ENCODE results near the gene VAV1.
"Not testable (repeated sequence)": the region's sequence is repeated elsewhere in the genome, so short reads cannot be mapped to it uniquely, and the experiment has no call there.

The VAV1 gene

GRCh38 chr19:6820237-6820636 lies 47.7 kb downstream of the VAV1 start:
- no peak for DNase-seq

- no peak for DNase-seq
Measured at GRCh38 chr19:6821639-6822310, 49.3 kb downstream of the VAV1 start.

- DNase-seq, result no peak
Measured at GRCh38 chr19:6822311-6822670, 49.8 kb downstream of the VAV1 start.

GRCh38 chr19:6825076-6825774 lies 52.7 kb downstream of the VAV1 start:
- DNase-seq, result no peak

- no peak for DNase-seq
Measured at GRCh38 chr19:6826281-6826920, 53.9 kb downstream of the VAV1 start.

- no peak for DNase-seq
Measured at GRCh38 chr19:6828306-6828697, 55.8 kb downstream of the VAV1 start.

- peak in 1 of 2 donors; percentile 20 for DNase-seq
Measured at GRCh38 chr19:6828698-6829633, 56.5 kb downstream of the VAV1 start.

GRCh38 chr19:6829829-6830228 lies 57.3 kb downstream of the VAV1 start:
- not testable (repeated sequence) for DNase-seq

- peak in 1 of 2 donors; percentile 89 for DNase-seq
Measured at GRCh38 chr19:6831084-6831483, 58.6 kb downstream of the VAV1 start.

GRCh38 chr19:6832412-6832811 lies 59.9 kb downstream of the VAV1 start:
- no peak for DNase-seq

GRCh38 chr19:6833166-6833790 lies 60.8 kb downstream of the VAV1 start:
- DNase-seq, result no peak

- no peak for DNase-seq
Measured at GRCh38 chr19:6834433-6834832, 61.9 kb downstream of the VAV1 start.

GRCh38 chr19:6835501-6835900 lies 63.0 kb downstream of the VAV1 start:
- DNase-seq, result no peak

- DNase-seq, result no peak
Measured at GRCh38 chr19:6837525-6837924, 65.0 kb downstream of the VAV1 start.

GRCh38 chr19:6838062-6838655 lies 65.7 kb downstream of the VAV1 start:
- DNase-seq, result no peak

- DNase-seq, result no peak
Measured at GRCh38 chr19:6842871-6843607, 70.5 kb downstream of the VAV1 start.

GRCh38 chr19:6847828-6848200 lies 75.3 kb downstream of the VAV1 start:
- DNase-seq, result no peak

- no peak for DNase-seq
Measured at GRCh38 chr19:6848986-6849385, 76.5 kb downstream of the VAV1 start.

- no peak for DNase-seq
Measured at GRCh38 chr19:6849876-6850275, 77.4 kb downstream of the VAV1 start.

- no peak for DNase-seq
Measured at GRCh38 chr19:6851359-6851758, 78.9 kb downstream of the VAV1 start.

- no peak for DNase-seq
Measured at GRCh38 chr19:6852001-6852400, 79.5 kb downstream of the VAV1 start.

GRCh38 chr19:6853868-6854267 lies 81.4 kb downstream of the VAV1 start:
- DNase-seq, result no peak

Data from bone marrow (tissue), 2 donors.